Measurements from ENCODE around the gene PHACTR1. TPM values are rescaled to one million over a fixed set of nuclear protein-coding genes. Genes with fewer than 3 reads are reported as not detected.

PHACTR1 gene
- total and polyA plus RNA-seq, 2 of the 4 experiments (the other 2 are of a cell fraction): not detected

GRCh38 chr6:12748411-12748810 is 31.8 kb downstream of the PHACTR1 start:
- Histone ChIP-seq H3K4me1 (ENCODE audit: control insufficient read depth, insufficient read depth, low read length) (no peaks in the 10 kb centered on the region), H2AK9ac (replicated peaks; ENCODE audit: low read depth, low read length, poor library complexity) (no peak overlapping the region), H4K5ac (ENCODE audit: low read depth, low read length) (no peak overlapping the region), H4K91ac (ENCODE audit: insufficient read depth, low read depth, low read length) (no peak overlapping the region), H3K4me2 (ENCODE audit: low read depth, low read length) (no peak overlapping the region), H4K8ac (ENCODE audit: low read depth in 2 of 2, low read length in 2 of 2) (no peak overlapping the region), H3K27ac (ENCODE audit: insufficient read depth, low read length) (no peak overlapping the region), H2BK20ac (ENCODE audit: low read depth, low read length) (no peak overlapping the region), H2BK5ac (ENCODE audit: low read depth, low read length, poor library complexity, severe bottlenecking) (no peak overlapping the region), H3K79me1 (ENCODE audit: low read depth in 1 of 2, low read length in 2 of 2) (no peaks in the 10 kb centered on the region), H3K14ac (replicated peaks; ENCODE audit: low read depth, low read length) (no peak overlapping the region), H2AK5ac (ENCODE audit: low read depth, low read length) (no peak overlapping the region), H3K9ac (ENCODE audit: low read depth, low read length) (no peak overlapping the region), H3K27me3 (ENCODE audit: control insufficient read depth, insufficient read depth, low read length) (no peaks in the 10 kb centered on the region), H3K4ac (ENCODE audit: low read depth, low read length) (no peak overlapping the region), H2BK15ac (ENCODE audit: low read depth, low read length) (no peak overlapping the region), H2AFZ (replicated peaks; ENCODE audit: low read length, poor library complexity) (no peak overlapping the region), H3K4me3 (ENCODE audit: insufficient read depth, low read depth, low read length) (no peak overlapping the region), H3K56ac (ENCODE audit: extremely low read depth, insufficient read depth, low read length) (no peak overlapping the region), H4K20me1 (ENCODE audit: insufficient read depth, low read length) (no peaks in the 10 kb centered on the region), H3K23ac (ENCODE audit: low read depth, low read length) (no peak overlapping the region), H3K36me3 (ENCODE audit: control insufficient read depth, insufficient read depth, low read length) (no peaks in the 10 kb centered on the region), H3K18ac (ENCODE audit: low read depth, low read length) (no peak overlapping the region), H2BK120ac (ENCODE audit: low read depth, low read length) (no peak overlapping the region), H3K9me1 (ENCODE audit: insufficient read depth, low read length) (no peaks in the 10 kb centered on the region), H3K9me3 (ENCODE audit: control insufficient read depth, insufficient read depth, low read length) (no peaks in the 10 kb centered on the region)
- no CpG with 5 or more reads among the region's 2 CpGs for WGBS, 2 experiments (ENCODE audit: extremely low coverage in 2 of 2, insufficient read length in 1 of 2)
- intact Hi-C loops (cut with micrococcal nuclease): no loop called here
- in situ Hi-C loops (cut with MboI; ENCODE audit: low sequenced_read_pairs): no loop called here
- no TSS peak for BruUV-seq (replicated peaks)
- DNase-seq (no peak), ATAC-seq (ENCODE audit: low read depth) (no peak)
- ChIA-PET CTCF (no interaction called here), POLR2A (ENCODE audit: unreplicated experiment) (no interaction called here)
- dilution Hi-C loops (cut with HindIII; ENCODE audit: low sequenced_read_pairs, unreplicated experiment): no loop called here
- TF ChIP-seq RAD21 (IDR thresholded peaks at IDR 0.05; ENCODE audit: low read length) (no peak), POLR2A (IDR thresholded peaks at IDR 0.05; ENCODE audit: low read depth, low read length) (no peak), NFE2L2 (IDR thresholded peaks at IDR 0.05; ENCODE audit: low read depth, low read length) (no peak), USF2 (IDR thresholded peaks at IDR 0.05; ENCODE audit: low read depth, low read length) (no peak), FOS (IDR thresholded peaks at IDR 0.05; ENCODE audit: low read depth, low read length) (no peak), BHLHE40 (IDR thresholded peaks at IDR 0.05; ENCODE audit: low read depth, low read length) (no peak), MAFK (IDR thresholded peaks at IDR 0.05; ENCODE audit: low read depth, low read length) (no peak), ELK1 (IDR thresholded peaks at IDR 0.05; ENCODE audit: borderline replicate concordance, low read depth, low read length) (no peak), CEBPB (IDR thresholded peaks at IDR 0.05; ENCODE audit: low read depth, low read length) (no peak), SMC3 (IDR thresholded peaks at IDR 0.05; ENCODE audit: low read depth, low read length) (no peak), RCOR1 (IDR thresholded peaks at IDR 0.05; ENCODE audit: insufficient replicate concordance, low read length) (no peak), CHD1 (IDR thresholded peaks at IDR 0.05; ENCODE audit: low read depth, low read length) (no peak), MXI1 (IDR thresholded peaks at IDR 0.05; ENCODE audit: borderline replicate concordance, low read depth, low read length) (no peak), RFX5 (IDR thresholded peaks at IDR 0.05; ENCODE audit: low read depth, low read length) (no peak), MAZ (IDR thresholded peaks at IDR 0.05; ENCODE audit: borderline replicate concordance, low read depth, low read length) (no peak), CTCF (conservative IDR thresholded peaks at IDR 0.05; ENCODE audit: low read depth, low read length) (no peak)
